HepG2 (cell line): ENCODE results near the gene RAMAC. TPM values are rescaled to one million over a fixed set of nuclear protein-coding genes. Genes with fewer than 3 reads are reported as not detected.

Experiments used
- AKAP8 ChIP-seq: sonication (generic); formaldehyde crosslinking; IDR thresholded peaks from 2 replicates; pipeline ENCODE4 v1.5.1; 2020; ENCODE audit warnings: mild to moderate bottlenecking, missing genetic modification reagents
- ATAD3A ChIP-seq: sonication (generic); formaldehyde crosslinking; IDR thresholded peaks from 2 replicates; pipeline ENCODE4 v1.4.0; 2020; ENCODE audit warnings: missing genetic modification reagents
- BCL6 ChIP-seq: IDR thresholded peaks from 2 replicates; pipeline ENCODE4 v1.6.1; 2016; ENCODE audit warnings: missing genetic modification reagents, missing compliant biosample characterization
- FOXA1 ChIP-seq, 2 experiments: fragments of 450-650 bp in 1 of 2; sonication (generic) in 1 of 2; formaldehyde crosslinking in 1 of 2; IDR thresholded peaks; 2 replicates each; pipeline versions ENCODE4 v1.4.0 to v1.6.1; 2016 to 2020; ENCODE audit warnings: missing genetic modification reagents in 1 of 2
- MXI1 ChIP-seq: IDR thresholded peaks from 3 replicates; pipeline ENCODE4 v1.6.1; 2012; ENCODE audit warnings: low read depth, low read length, inconsistent platforms, borderline replicate concordance
- NR2F1 ChIP-seq, 2 experiments: fragments of 450-650 bp in 1 of 2; formaldehyde crosslinking in 1 of 2; IDR thresholded peaks; 2 replicates each; pipeline versions ENCODE4 v1.5.0 to v1.6.1; 2016 to 2020; ENCODE audit warnings: mild to moderate bottlenecking in 1 of 2, missing compliant biosample characterization in 1 of 2, missing genetic modification reagents in 1 of 2, moderate library complexity in 1 of 2
- POLR2G ChIP-seq: fragments of 200-400 bp; formaldehyde crosslinking; IDR thresholded peaks from 2 replicates; pipeline ENCODE4 v1.6.1; 2018; ENCODE audit warnings: mild to moderate bottlenecking, low read depth, low read length, moderate library complexity
- RARG ChIP-seq: sonication (generic); formaldehyde crosslinking; IDR thresholded peaks from 2 replicates; pipeline ENCODE4 v1.4.0; 2020; ENCODE audit warnings: low read depth, mild to moderate bottlenecking, missing genetic modification reagents
- SIX1 ChIP-seq: sonication (generic); formaldehyde crosslinking; IDR thresholded peaks from 2 replicates; pipeline ENCODE4 v1.4.0; 2020; ENCODE audit warnings: missing genetic modification reagents, borderline replicate concordance
- SP1 ChIP-seq, 2 experiments: fragments of 450-650 bp in 1 of 2; sonication (generic) in 1 of 2; formaldehyde crosslinking in 1 of 2; IDR thresholded peaks; 2 replicates each; pipeline versions ENCODE4 v1.4.0 to v1.6.1; 2016 to 2020; ENCODE audit warnings: missing genetic modification reagents in 1 of 2
- SP140L ChIP-seq: sonication (generic); formaldehyde crosslinking; IDR thresholded peaks from 2 replicates; pipeline ENCODE4 v1.4.0; 2020; ENCODE audit warnings: missing genetic modification reagents, borderline replicate concordance
- SRSF9 ChIP-seq: fragments of 200-400 bp; formaldehyde crosslinking; IDR thresholded peaks from 2 replicates; pipeline ENCODE4 v1.6.1; 2018; ENCODE audit warnings: borderline replicate concordance, mild to moderate bottlenecking, low read depth, low read length; ENCODE audit not compliant: insufficient read depth, poor library complexity, severe bottlenecking
- TCF7 ChIP-seq: sonication (generic); IDR thresholded peaks from 2 replicates; pipeline ENCODE4 v1.6.1; 2016; ENCODE audit warnings: antibody characterized with exemption, low read depth
- TMF1 ChIP-seq: sonication (generic); formaldehyde crosslinking; IDR thresholded peaks from 2 replicates; pipeline ENCODE4 v1.8.1; 2022; ENCODE audit warnings: low read depth, missing genetic modification reagents
- ZFP1 ChIP-seq: IDR thresholded peaks from 2 replicates; pipeline ENCODE4 v1.6.1; 2016
- ZMAT3 ChIP-seq: sonication (generic); formaldehyde crosslinking; conservative IDR thresholded peaks from 2 replicates; pipeline ENCODE4 v1.7.0; 2021; ENCODE audit warnings: missing genetic modification reagents
- ZNF235 ChIP-seq: sonication (generic); formaldehyde crosslinking; IDR thresholded peaks from 2 replicates; pipeline ENCODE4 v1.8.1; 2023; ENCODE audit warnings: mild to moderate bottlenecking, missing genetic modification reagents, borderline replicate concordance
- ZNF30 ChIP-seq: sonication (generic); formaldehyde crosslinking; IDR thresholded peaks from 2 replicates; pipeline ENCODE4 v1.5.0; 2020; ENCODE audit warnings: mild to moderate bottlenecking, missing genetic modification reagents
- ZNF350 ChIP-seq: sonication (generic); formaldehyde crosslinking; IDR thresholded peaks from 2 replicates; pipeline ENCODE4 v1.4.0; 2020; ENCODE audit warnings: mild to moderate bottlenecking, low read depth, missing genetic modification reagents, borderline replicate concordance
- ZNF546 ChIP-seq: sonication (generic); formaldehyde crosslinking; conservative IDR thresholded peaks from 2 replicates; pipeline ENCODE4 v1.8.1; 2023; ENCODE audit warnings: mild to moderate bottlenecking, missing genetic modification reagents
- ZNF556 ChIP-seq: sonication (generic); formaldehyde crosslinking; IDR thresholded peaks from 2 replicates; pipeline ENCODE4 v1.4.0; 2020; ENCODE audit warnings: mild to moderate bottlenecking, missing genetic modification reagents, borderline replicate concordance
- ZNF569 ChIP-seq: sonication (generic); formaldehyde crosslinking; IDR thresholded peaks from 2 replicates; pipeline ENCODE4 v1.5.0; 2020; ENCODE audit warnings: mild to moderate bottlenecking, missing genetic modification reagents, moderate library complexity, borderline replicate concordance
- ZNF614 ChIP-seq: IDR thresholded peaks from 2 replicates; pipeline ENCODE4 v1.6.1; 2018; ENCODE audit warnings: missing biosample characterization, missing genetic modification reagents, inconsistent platforms, borderline replicate concordance
- ZNF709 ChIP-seq: sonication (generic); formaldehyde crosslinking; IDR thresholded peaks from 2 replicates; pipeline ENCODE4 v1.5.0; 2020; ENCODE audit warnings: mild to moderate bottlenecking, missing genetic modification reagents
- ZNF746 ChIP-seq: sonication (generic); formaldehyde crosslinking; IDR thresholded peaks from 2 replicates; pipeline ENCODE4 v1.8.0; 2022; ENCODE audit warnings: mild to moderate bottlenecking, missing genetic modification reagents
- ZNF773 ChIP-seq: sonication (generic); formaldehyde crosslinking; IDR thresholded peaks from 2 replicates; pipeline ENCODE4 v1.4.0; 2020; ENCODE audit warnings: missing genetic modification reagents, borderline replicate concordance
- ZNF775 ChIP-seq: sonication (generic); formaldehyde crosslinking; IDR thresholded peaks from 2 replicates; pipeline ENCODE4 v1.4.0; 2020; ENCODE audit warnings: missing genetic modification reagents, mild to moderate bottlenecking, moderate library complexity, borderline replicate concordance
- ZSCAN12 ChIP-seq: sonication (generic); formaldehyde crosslinking; IDR thresholded peaks from 2 replicates; pipeline ENCODE4 v1.9.0; 2021; ENCODE audit warnings: mild to moderate bottlenecking, missing genetic modification reagents
- ZSCAN9 ChIP-seq: IDR thresholded peaks from 2 replicates; pipeline ENCODE4 v1.6.1; 2016; ENCODE audit warnings: borderline replicate concordance
- polyA plus RNA-seq, 8 experiments: library from polyadenylated mRNA; depleted of rRNA in 3 of 8; stranded (reverse) in 7 of 8; unstranded in 1 of 8; fragments of >200 nt; fragmentation: Illumina TruSeq in 4 of 8; extraction: Trizol in 4 of 8; gene quantifications; 2 replicates each; pipeline versions ENCODE4 v1.2.1 to v1.2.3, GENCODE V29; 2011 to 2016; ENCODE audit warnings: low read depth in 4 of 8, missing spikeins in 1 of 8, mixed read lengths in 1 of 8; ENCODE audit not compliant: insufficient read depth in 1 of 8
- total RNA-seq, 5 experiments: library from RNA; depleted of rRNA; stranded (reverse); fragments of >200 nt; fragmentation: Illumina TruSeq; extraction: Trizol; gene quantifications; 2 replicates each; pipeline ENCODE4 v1.2.3, GENCODE V29; 2016; ENCODE audit warnings: low read depth in 1 of 5
- TF ChIP-seq, protein P1 (sequence below): sonication (generic); formaldehyde crosslinking; IDR thresholded peaks from 2 replicates; pipeline ENCODE4 v1.5.0; 2020; ENCODE audit warnings: mild to moderate bottlenecking, low read depth, missing genetic modification reagents, borderline replicate concordance
- TF ChIP-seq, protein P2 (sequence below): sonication (generic); formaldehyde crosslinking; IDR thresholded peaks from 2 replicates; pipeline ENCODE4 v1.8.0; 2022; ENCODE audit warnings: mild to moderate bottlenecking, missing genetic modification reagents, moderate library complexity

RAMAC gene
- total and polyA plus RNA-seq, 2 of the 13 experiments (the other 11 are each of a cell fraction or from before 2014, with no cell fraction given) = 22.2 to 45.9 TPM

DNA sequence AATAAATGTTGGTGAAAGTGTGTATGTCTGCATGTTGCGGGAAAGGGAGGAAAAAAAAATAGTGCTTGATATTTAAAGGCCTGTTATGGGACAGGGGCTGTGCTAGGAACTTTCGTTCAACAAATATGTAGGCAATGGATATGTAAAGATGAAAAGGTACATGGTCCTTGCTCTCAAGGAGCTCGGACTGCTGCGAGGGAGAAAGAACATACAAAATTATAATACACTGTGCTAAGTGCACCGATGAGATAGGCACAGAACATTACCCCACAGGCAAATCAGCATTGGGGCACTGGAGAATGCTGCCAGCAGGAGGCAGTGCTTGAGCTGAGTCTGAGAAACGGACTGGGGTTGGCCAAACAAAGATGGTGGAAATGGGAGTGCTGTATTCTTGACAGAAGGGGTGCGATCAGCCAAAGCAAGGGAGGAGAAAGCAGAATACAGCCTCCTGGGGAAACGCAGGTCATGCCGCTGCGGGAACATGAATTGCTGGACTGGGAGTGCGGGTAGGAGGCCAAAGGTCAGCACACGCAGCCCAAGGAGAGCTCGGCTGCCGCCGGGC is 24.8 kb downstream of the RAMAC start (continued):
- TF ChIP-seq ZNF773 (CRISPR knock-in tag) (no peak), ZSCAN9 (CRISPR knock-in tag) (no peak), NR2F1 (CRISPR knock-in tag; IDR thresholded peaks at IDR 0.05) (no peak; a peak in 2 of 4 replicates), ZMAT3 (CRISPR knock-in tag) (0 out of 2 replicates have a peak, but pooled peaks have one; percentile 11), BCL6 (CRISPR knock-in tag) (no peak), ZFP1 (CRISPR knock-in tag) (no peak), POLR2G (no peak), SP140L (no peak), ZNF350 (CRISPR knock-in tag) (no peak), TMF1 (CRISPR knock-in tag) (0 out of 2 replicates have a peak, but pooled peaks have one; percentile 35), ZNF775 (CRISPR knock-in tag) (no peak), ZNF556 (no peak), ZNF569 (CRISPR knock-in tag) (no peak), SIX1 (no peak), ZNF709 (CRISPR knock-in tag) (no peak), ZNF546 (CRISPR knock-in tag) (0 out of 2 replicates have a peak, but pooled peaks have one; percentile 81), ATAD3A (CRISPR knock-in tag) (no peak), AKAP8 (CRISPR knock-in tag) (0 out of 2 replicates have a peak, but pooled peaks have one; percentile 19), SRSF9 (no peak), ZSCAN12 (CRISPR knock-in tag) (no peak), ZNF746 (no peak), SP1 (IDR thresholded peaks at IDR 0.05) (no peak), SP1 (CRISPR knock-in tag; IDR thresholded peaks at IDR 0.05) (no peak; the same call in 1 of the 2 replicates), TCF7 (no peak), RARG (CRISPR knock-in tag) (no peak), ZNF614 (CRISPR knock-in tag) (no peak), MXI1 (no peak), FOXA1 (IDR thresholded peaks at IDR 0.05) (no peak), FOXA1 (CRISPR knock-in tag; IDR thresholded peaks at IDR 0.05) (no peak), ZNF235 (CRISPR knock-in tag) (no peak), ZNF30 (no peak)
- TF ChIP-seq, protein P1, sequence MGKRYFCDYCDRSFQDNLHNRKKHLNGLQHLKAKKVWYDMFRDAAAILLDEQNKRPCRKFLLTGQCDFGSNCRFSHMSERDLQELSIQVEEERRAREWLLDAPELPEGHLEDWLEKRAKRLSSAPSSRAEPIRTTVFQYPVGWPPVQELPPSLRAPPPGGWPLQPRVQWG (CRISPR knock-in tag) = no peak
- TF ChIP-seq, protein P2, sequence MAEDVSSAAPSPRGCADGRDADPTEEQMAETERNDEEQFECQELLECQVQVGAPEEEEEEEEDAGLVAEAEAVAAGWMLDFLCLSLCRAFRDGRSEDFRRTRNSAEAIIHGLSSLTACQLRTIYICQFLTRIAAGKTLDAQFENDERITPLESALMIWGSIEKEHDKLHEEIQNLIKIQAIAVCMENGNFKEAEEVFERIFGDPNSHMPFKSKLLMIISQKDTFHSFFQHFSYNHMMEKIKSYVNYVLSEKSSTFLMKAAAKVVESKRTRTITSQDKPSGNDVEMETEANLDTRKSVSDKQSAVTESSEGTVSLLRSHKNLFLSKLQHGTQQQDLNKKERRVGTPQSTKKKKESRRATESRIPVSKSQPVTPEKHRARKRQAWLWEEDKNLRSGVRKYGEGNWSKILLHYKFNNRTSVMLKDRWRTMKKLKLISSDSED = no peak
